IMR-90 (cell line): Measurements from ENCODE around the gene MIPEP. TPM values are rescaled to one million over a fixed set of nuclear protein-coding genes. Genes with fewer than 3 reads are reported as not detected.
A peak's percentile ranks its signal among the peaks of the same experiment; 100 is the strongest.

Source experiments
- ATAC-seq: fragments of 200-7000 bp; cut with Tn5 transposase; 2 replicates; pipeline ENCODE4 v1.9.1; 2020; ENCODE audit warnings: low read depth, mild to moderate bottlenecking, moderate library complexity
- BruUV-seq: library from RNA; stranded (reverse); fragments of 400-500 nt; replicated peaks from 2 replicates; lab custom pipeline; 2021; lab: Mats Ljungman, UMichigan
- CTCF ChIA-PET: fragments of 300-600 bp; formaldehyde crosslinking; extraction: SDS; loops from one replicate; lab custom pipeline; 2021; ENCODE audit warnings: antibody characterized with exemption; lab: Yijun Ruan, JAX
- POLR2A ChIA-PET: fragments of 300-600 bp; sonication (Branson Sonifier 250); formaldehyde crosslinking; loops from one replicate; lab custom pipeline; 2022; ENCODE audit warnings: antibody characterized with exemption; ENCODE audit not compliant: unreplicated experiment; lab: Charles Lee
- DNase-seq: peaks from one replicate; pipeline ENCODE4 v3.0.0; 2013
- H2AFZ ChIP-seq: replicated peaks from 2 replicates; pipeline ENCODE3; 2013; ENCODE audit warnings: low read length, mild to moderate bottlenecking; ENCODE audit not compliant: poor library complexity
- H2AK5ac ChIP-seq: 2 replicates; pipeline ENCODE4 v1.6.1; 2013; ENCODE audit warnings: low read depth, low read length, inconsistent platforms
- H2AK9ac ChIP-seq: replicated peaks from 2 replicates; pipeline ENCODE3; 2013; ENCODE audit warnings: mild to moderate bottlenecking, low read depth, low read length, moderate library complexity; ENCODE audit not compliant: poor library complexity
- H2BK120ac ChIP-seq: 2 replicates; pipeline ENCODE4 v1.6.1; 2013; ENCODE audit warnings: low read depth, low read length, inconsistent platforms
- H2BK15ac ChIP-seq: 3 replicates; pipeline ENCODE4 v1.6.1; 2013; ENCODE audit warnings: low read depth, low read length, inconsistent platforms
- H2BK20ac ChIP-seq: 2 replicates; pipeline ENCODE4 v1.6.1; 2013; ENCODE audit warnings: low read depth, mild to moderate bottlenecking, inconsistent platforms, low read length, moderate library complexity
- H2BK5ac ChIP-seq: 2 replicates; pipeline ENCODE4 v1.6.1; 2013; ENCODE audit warnings: mild to moderate bottlenecking, low read depth, low read length, inconsistent platforms; ENCODE audit not compliant: poor library complexity, severe bottlenecking
- H3K14ac ChIP-seq: replicated peaks from 2 replicates; pipeline ENCODE4 v1.6.1; 2013; ENCODE audit warnings: low read depth, low read length, inconsistent platforms
- H3K18ac ChIP-seq: 2 replicates; pipeline ENCODE4 v1.6.1; 2013; ENCODE audit warnings: low read depth, low read length, control low read depth
- H3K23ac ChIP-seq: 2 replicates; pipeline ENCODE4 v1.6.1; 2013; ENCODE audit warnings: low read depth, low read length, inconsistent platforms
- H3K27ac ChIP-seq: 2 replicates; pipeline ENCODE4 v1.5.1; 2013; ENCODE audit warnings: mild to moderate bottlenecking, control low read depth, low read length; ENCODE audit not compliant: insufficient read depth
- H3K27me3 ChIP-seq: 2 replicates; pipeline ENCODE4 v1.6.1; 2013; ENCODE audit warnings: low read length; ENCODE audit not compliant: control insufficient read depth, insufficient read depth
- H3K36me3 ChIP-seq: 2 replicates; pipeline ENCODE4 v1.6.1; 2013; ENCODE audit warnings: low read length, mixed read lengths; ENCODE audit not compliant: control insufficient read depth, insufficient read depth
- H3K4ac ChIP-seq: 2 replicates; pipeline ENCODE4 v1.6.1; 2013; ENCODE audit warnings: low read depth, low read length, inconsistent platforms
- H3K4me1 ChIP-seq: 2 replicates; pipeline ENCODE4 v1.6.1; 2013; ENCODE audit warnings: low read length, mixed read lengths; ENCODE audit not compliant: control insufficient read depth, insufficient read depth
- H3K4me2 ChIP-seq: 2 replicates; pipeline ENCODE4 v1.6.1; 2013; ENCODE audit warnings: low read depth, mild to moderate bottlenecking, control low read depth, low read length, moderate library complexity
- H3K4me3 ChIP-seq: 2 replicates; pipeline ENCODE4 v1.5.1; 2013; ENCODE audit warnings: low read depth, mild to moderate bottlenecking, control low read depth, low read length, moderate library complexity; ENCODE audit not compliant: insufficient read depth
- H3K56ac ChIP-seq: 2 replicates; pipeline ENCODE4 v1.6.1; 2013; ENCODE audit warnings: low read length, inconsistent platforms; ENCODE audit not compliant: insufficient read depth; ENCODE audit errors: extremely low read depth
- H3K79me1 ChIP-seq, 2 experiments: 2 replicates each; pipeline ENCODE4 v1.6.1; 2013; ENCODE audit warnings: low read length in 2 of 2, inconsistent platforms in 1 of 2, low read depth in 1 of 2
- H3K9ac ChIP-seq: 2 replicates; pipeline ENCODE4 v1.6.1; 2013; ENCODE audit warnings: low read depth, low read length, control low read depth
- H3K9me1 ChIP-seq: 2 replicates; pipeline ENCODE4 v1.6.1; 2013; ENCODE audit warnings: low read length, inconsistent platforms; ENCODE audit not compliant: insufficient read depth
- H3K9me3 ChIP-seq: 2 replicates; pipeline ENCODE4 v1.6.1; 2013; ENCODE audit warnings: low read length; ENCODE audit not compliant: control insufficient read depth, insufficient read depth
- H4K20me1 ChIP-seq: 2 replicates; pipeline ENCODE4 v1.6.1; 2013; ENCODE audit warnings: low read length, inconsistent platforms; ENCODE audit not compliant: insufficient read depth
- H4K5ac ChIP-seq: 2 replicates; pipeline ENCODE4 v1.6.1; 2013; ENCODE audit warnings: mild to moderate bottlenecking, low read depth, low read length, control low read depth
- H4K8ac ChIP-seq, 2 experiments: 2 replicates each; pipeline ENCODE4 v1.6.1; 2013; ENCODE audit warnings: low read depth in 2 of 2, low read length in 2 of 2, control low read depth in 1 of 2, inconsistent platforms in 1 of 2
- H4K91ac ChIP-seq: 2 replicates; pipeline ENCODE4 v1.6.1; 2013; ENCODE audit warnings: low read depth, low read length, inconsistent platforms; ENCODE audit not compliant: insufficient read depth
- CEBPB ChIP-seq: IDR thresholded peaks from 2 replicates; pipeline ENCODE4 v1.6.1; 2012; ENCODE audit warnings: low read depth, low read length, improper control_type of control experiment
- FOS ChIP-seq: fragments of 150-350 bp; IDR thresholded peaks from 2 replicates; pipeline ENCODE4 v1.6.1; 2016; ENCODE audit warnings: low read depth, low read length
- MAFK ChIP-seq: IDR thresholded peaks from 2 replicates; pipeline ENCODE4 v1.6.1; 2012; ENCODE audit warnings: low read depth, low read length, improper control_type of control experiment
- MAZ ChIP-seq: IDR thresholded peaks from 2 replicates; pipeline ENCODE4 v1.6.1; 2012; ENCODE audit warnings: low read depth, mild to moderate bottlenecking, low read length, improper control_type of control experiment, moderate library complexity, borderline replicate concordance
- NFE2L2 ChIP-seq: fragments of 150-350 bp; IDR thresholded peaks from 2 replicates; pipeline ENCODE4 v1.6.1; 2016; ENCODE audit warnings: low read depth, mild to moderate bottlenecking, low read length
- POLR2A ChIP-seq: IDR thresholded peaks from 2 replicates; pipeline ENCODE4 v1.6.1; 2012; ENCODE audit warnings: mild to moderate bottlenecking, low read depth, low read length
- RAD21 ChIP-seq: IDR thresholded peaks from 2 replicates; pipeline ENCODE4 v1.6.1; 2012; ENCODE audit warnings: low read length, improper control_type of control experiment
- RCOR1 ChIP-seq: IDR thresholded peaks from 2 replicates; pipeline ENCODE4 v1.6.1; 2012; ENCODE audit warnings: mild to moderate bottlenecking, low read length, improper control_type of control experiment; ENCODE audit not compliant: insufficient replicate concordance
- RFX5 ChIP-seq: IDR thresholded peaks from 2 replicates; pipeline ENCODE4 v1.8.0; 2012; ENCODE audit warnings: low read depth, mild to moderate bottlenecking, low read length, moderate library complexity
- SMC3 ChIP-seq: fragments of 150-350 bp; IDR thresholded peaks from 2 replicates; pipeline ENCODE4 v1.6.1; 2016; ENCODE audit warnings: low read depth, mild to moderate bottlenecking, antibody characterized with exemption, low read length, moderate library complexity
- WGBS, 2 experiments: methylation state at CpG; one replicate each; pipeline versions ENCODE4 v1.1.5 to v1.1.7; 2013; ENCODE audit warnings: missing lambda C conversion rate in 2 of 2; ENCODE audit not compliant: insufficient read length in 1 of 2; ENCODE audit errors: extremely low coverage in 2 of 2; 5-methylcytosine and 5-hydroxymethylcytosine counted together
- dilution Hi-C: fragments of 300-500 bp; cut with HindIII; formaldehyde crosslinking; loops from one replicate; pipeline ENCODE4 v1.14.3; 2018; ENCODE audit warnings: low sequenced_read_pairs; ENCODE audit not compliant: unreplicated experiment
- in situ Hi-C: fragments of 300-500 bp; cut with MboI; formaldehyde crosslinking; loops from 3 replicates; pipeline ENCODE4 v1.14.3; 2019; ENCODE audit warnings: low sequenced_read_pairs, inconsistent platforms, mixed read lengths
- intact Hi-C: fragments of 100-400 bp; cut with micrococcal nuclease; formaldehyde crosslinking; loops from 2 replicates; pipeline ENCODE4 v1.10.0; 2022
- polyA plus RNA-seq, 3 experiments: library from polyadenylated mRNA; depleted of rRNA; stranded (reverse); fragments of >200 nt; gene quantifications; 2 replicates each; pipeline ENCODE4 v1.2.3, GENCODE V29; 2012; ENCODE audit warnings: low replicate concordance in 1 of 3
- total RNA-seq: library from RNA; depleted of rRNA; stranded (reverse); fragments of >200 nt; gene quantifications from 2 replicates; pipeline ENCODE4 v1.2.3, GENCODE V29; 2012
- TF ChIP-seq, protein P1 (sequence below): fragments of 150-350 bp; IDR thresholded peaks from 2 replicates; pipeline ENCODE4 v1.6.1; 2017; ENCODE audit warnings: mild to moderate bottlenecking, antibody characterized with exemption, low read length, low read depth
- TF ChIP-seq, protein P2 (sequence below): conservative IDR thresholded peaks from 2 replicates; pipeline ENCODE4 v1.5.1; 2012; ENCODE audit warnings: mild to moderate bottlenecking, low read depth, low read length, improper control_type of control experiment
- TF ChIP-seq, protein P3 (sequence below): fragments of 150-350 bp; IDR thresholded peaks from 2 replicates; pipeline ENCODE4 v1.6.1; 2016; ENCODE audit warnings: low read depth, mild to moderate bottlenecking, low read length, moderate library complexity, borderline replicate concordance

Gene MIPEP
- total and polyA plus RNA-seq, 2 of the 4 experiments (the other 2 are of a cell fraction) = 15.0 to 21.5 TPM

DNA sequence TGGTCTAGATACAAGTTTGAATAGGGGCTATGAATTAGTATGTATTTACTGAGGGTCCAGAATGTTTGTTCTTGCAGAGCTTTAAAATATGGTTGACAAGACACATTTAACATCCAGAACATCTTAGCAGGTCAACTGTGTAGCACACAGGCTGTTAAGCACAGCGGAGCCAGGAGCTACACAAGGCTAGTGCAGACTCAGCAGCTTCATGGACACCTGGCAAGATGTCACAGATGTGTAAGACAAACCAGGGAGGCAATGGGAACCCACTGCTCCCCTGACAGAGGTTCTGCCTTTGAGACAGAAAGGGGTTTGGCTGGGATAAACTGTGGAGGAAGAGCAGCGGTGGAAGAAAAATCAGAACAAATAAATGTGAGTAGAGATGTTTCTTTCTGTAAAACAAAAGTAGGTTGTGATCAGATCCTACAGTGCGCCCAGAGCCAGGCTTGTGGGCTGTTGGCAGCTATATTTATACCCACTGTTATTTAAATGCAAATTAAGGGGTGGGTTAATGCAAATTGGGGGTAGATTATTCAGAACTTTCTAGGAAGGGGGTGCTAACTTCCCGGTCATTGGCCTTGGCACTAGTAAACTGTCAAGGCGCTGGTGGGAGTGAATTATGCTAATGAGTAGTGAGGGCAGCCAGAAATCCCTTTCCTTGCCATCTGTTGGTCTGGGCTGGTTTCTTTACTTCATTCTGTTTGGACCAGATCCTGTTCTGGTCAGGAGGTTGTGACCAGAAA, 33.0 kb downstream of the MIPEP start:
- Histone ChIP-seq H4K5ac (no peak overlapping the region), H2BK5ac (no peak overlapping the region), H3K4ac (no peak overlapping the region), H2AK9ac (no peak overlapping the region), H4K20me1 (no peaks in the 10 kb centered on the region), H3K9me3 (no peaks in the 10 kb centered on the region), H3K27ac (no peak overlapping the region), H3K14ac (no peak overlapping the region), H2AFZ (peak overlapping the region; percentile 29), H4K91ac (no peak overlapping the region), H4K8ac (no peak overlapping the region), H3K27me3 (no peaks in the 10 kb centered on the region), H3K79me1 (no peaks in the 10 kb centered on the region), H3K36me3 (peaks cover 10% of the 10 kb centered on the region), H2BK20ac (no peak overlapping the region; the same call in 1 of the 2 replicates), H3K18ac (no peak overlapping the region), H3K4me3 (no peak overlapping the region), H2BK15ac (no peak overlapping the region), H2AK5ac (no peak overlapping the region), H3K56ac (no peak overlapping the region), H3K23ac (no peak overlapping the region), H3K9me1 (peaks cover 6% of the 10 kb centered on the region), H2BK120ac (no peak overlapping the region), H3K4me2 (no peak overlapping the region), H3K9ac (no peak overlapping the region), H3K4me1 (peaks cover 7% of the 10 kb centered on the region; the same call in 1 of the 2 replicates)
- in situ Hi-C loops (no loop called here), dilution Hi-C loops (no loop called here), intact Hi-C loops (no loop called here)
- ATAC-seq = no peak
- POLR2A ChIA-PET = no interaction called here
- TF ChIP-seq POLR2A (no peak), RAD21 (no peak), MAZ (no peak), CEBPB (no peak), FOS (no peak), RFX5 (no peak), RCOR1 (no peak), NFE2L2 (no peak), MAFK (no peak), SMC3 (no peak)
- TF ChIP-seq, protein P1, sequence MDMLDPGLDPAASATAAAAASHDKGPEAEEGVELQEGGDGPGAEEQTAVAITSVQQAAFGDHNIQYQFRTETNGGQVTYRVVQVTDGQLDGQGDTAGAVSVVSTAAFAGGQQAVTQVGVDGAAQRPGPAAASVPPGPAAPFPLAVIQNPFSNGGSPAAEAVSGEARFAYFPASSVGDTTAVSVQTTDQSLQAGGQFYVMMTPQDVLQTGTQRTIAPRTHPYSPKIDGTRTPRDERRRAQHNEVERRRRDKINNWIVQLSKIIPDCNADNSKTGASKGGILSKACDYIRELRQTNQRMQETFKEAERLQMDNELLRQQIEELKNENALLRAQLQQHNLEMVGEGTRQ = no peak
- TF ChIP-seq, protein P2, sequence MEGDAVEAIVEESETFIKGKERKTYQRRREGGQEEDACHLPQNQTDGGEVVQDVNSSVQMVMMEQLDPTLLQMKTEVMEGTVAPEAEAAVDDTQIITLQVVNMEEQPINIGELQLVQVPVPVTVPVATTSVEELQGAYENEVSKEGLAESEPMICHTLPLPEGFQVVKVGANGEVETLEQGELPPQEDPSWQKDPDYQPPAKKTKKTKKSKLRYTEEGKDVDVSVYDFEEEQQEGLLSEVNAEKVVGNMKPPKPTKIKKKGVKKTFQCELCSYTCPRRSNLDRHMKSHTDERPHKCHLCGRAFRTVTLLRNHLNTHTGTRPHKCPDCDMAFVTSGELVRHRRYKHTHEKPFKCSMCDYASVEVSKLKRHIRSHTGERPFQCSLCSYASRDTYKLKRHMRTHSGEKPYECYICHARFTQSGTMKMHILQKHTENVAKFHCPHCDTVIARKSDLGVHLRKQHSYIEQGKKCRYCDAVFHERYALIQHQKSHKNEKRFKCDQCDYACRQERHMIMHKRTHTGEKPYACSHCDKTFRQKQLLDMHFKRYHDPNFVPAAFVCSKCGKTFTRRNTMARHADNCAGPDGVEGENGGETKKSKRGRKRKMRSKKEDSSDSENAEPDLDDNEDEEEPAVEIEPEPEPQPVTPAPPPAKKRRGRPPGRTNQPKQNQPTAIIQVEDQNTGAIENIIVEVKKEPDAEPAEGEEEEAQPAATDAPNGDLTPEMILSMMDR = no peak
- TF ChIP-seq, protein P3, sequence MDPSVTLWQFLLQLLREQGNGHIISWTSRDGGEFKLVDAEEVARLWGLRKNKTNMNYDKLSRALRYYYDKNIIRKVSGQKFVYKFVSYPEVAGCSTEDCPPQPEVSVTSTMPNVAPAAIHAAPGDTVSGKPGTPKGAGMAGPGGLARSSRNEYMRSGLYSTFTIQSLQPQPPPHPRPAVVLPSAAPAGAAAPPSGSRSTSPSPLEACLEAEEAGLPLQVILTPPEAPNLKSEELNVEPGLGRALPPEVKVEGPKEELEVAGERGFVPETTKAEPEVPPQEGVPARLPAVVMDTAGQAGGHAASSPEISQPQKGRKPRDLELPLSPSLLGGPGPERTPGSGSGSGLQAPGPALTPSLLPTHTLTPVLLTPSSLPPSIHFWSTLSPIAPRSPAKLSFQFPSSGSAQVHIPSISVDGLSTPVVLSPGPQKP = no peak
- CTCF ChIA-PET = no interaction called here
- 50% methylated on average over 1 of the region's 5 CpGs; no CpG with 5 or more reads in 1 of the 2 experiments for WGBS, 2 experiments
- DNase-seq = no peak
- BruUV-seq = no TSS peak
